NCI-H526 treated with DMSO at 0.1 percent for 48 hours (cell line): ENCODE results near the gene MMP28.
"Not testable (repeated sequence)": the region's sequence is repeated elsewhere in the genome, so short reads cannot be mapped to it uniquely, and the experiment has no call there.

ENCODE experiments used
- DNase-seq: peaks from one replicate; lab custom pipeline; 2025; lab: John Stamatoyannopoulos, UW

MMP28 gene

GRCh38 chr17:35765756-35766488, 29.5 kb downstream of the MMP28 start:
- DNase-seq, result no peak

- no peak for DNase-seq
These were observed 30.2 kb downstream of the MMP28 start for GRCh38 chr17:35765086-35765710.

GRCh38 chr17:35764123-35764991, 31.1 kb downstream of the MMP28 start:
- DNase-seq, result peak; percentile 77

DNA sequence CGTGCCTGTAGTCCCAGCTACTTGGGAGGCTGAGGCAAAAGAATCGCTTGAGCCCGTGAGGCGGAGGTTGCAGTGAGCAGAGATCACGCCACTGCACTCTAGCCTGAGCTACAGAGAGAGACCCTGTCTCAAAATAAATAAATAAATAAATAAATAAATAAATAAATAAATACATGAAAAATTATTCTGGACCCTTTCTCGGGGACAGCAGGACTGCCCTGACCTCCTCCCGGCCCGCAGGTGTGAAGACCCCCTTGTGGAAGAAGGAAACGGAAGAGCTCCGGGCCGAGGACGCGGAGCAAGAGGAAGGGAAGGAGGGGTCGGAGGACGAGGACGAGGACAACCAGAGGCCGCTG, 31.7 kb downstream of the MMP28 start:
- no peak for DNase-seq

GRCh38 chr17:35761601-35762000, 33.8 kb downstream of the MMP28 start:
- DNase-seq, result no peak

- DNase-seq, result no peak
These were observed 34.9 kb downstream of the MMP28 start, which contains the start of gene C17orf50 for GRCh38 chr17:35760587-35760986. TSS of gene C17orf50 (plus strand) at chr17:35760887. CDS start at chr17:35760942, 55 bp downstream.

- DNase-seq, result no peak
These were observed 38.2 kb downstream of the MMP28 start for GRCh38 chr17:35757243-35757642.

DNA sequence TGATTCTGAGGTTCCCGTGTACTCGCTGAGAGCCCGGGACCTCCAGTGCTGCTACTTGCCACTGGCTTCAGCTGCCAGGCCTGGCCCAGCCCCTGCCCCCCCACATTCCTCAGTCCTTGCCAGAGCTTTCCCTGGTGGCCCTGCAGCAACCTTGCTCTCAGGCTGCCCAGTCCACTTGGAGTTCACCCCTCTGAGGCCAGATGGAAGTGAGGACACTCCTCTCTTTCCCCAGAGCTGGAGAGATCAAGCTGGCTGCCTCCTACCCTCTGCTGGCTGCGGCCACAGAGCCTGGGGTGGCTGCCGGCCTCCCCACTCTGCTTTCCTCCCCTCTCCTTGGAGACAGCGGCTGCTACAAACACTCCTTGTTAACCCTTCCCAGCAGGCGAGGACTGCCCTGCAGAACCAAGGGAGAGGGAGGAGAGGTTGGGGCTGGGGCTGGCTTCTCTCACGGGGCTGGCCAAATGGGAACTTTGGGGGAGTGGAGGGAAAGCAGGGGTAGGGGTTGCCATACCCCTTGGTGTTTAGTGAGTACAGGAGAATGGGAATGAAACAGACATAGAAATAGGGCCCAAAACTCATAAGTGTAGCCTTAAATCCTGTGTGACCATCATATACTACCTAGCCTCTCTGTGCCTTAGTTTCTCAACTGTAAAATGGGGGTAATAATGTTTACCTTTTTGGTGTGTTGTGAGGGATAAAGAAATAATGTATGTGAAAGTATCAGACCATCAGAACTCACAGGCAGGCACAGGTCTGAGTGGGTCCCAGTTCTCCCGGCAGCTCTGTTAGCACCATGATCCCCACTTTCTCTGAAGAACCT, 42.3 kb downstream of the MMP28 start, which contains the start of gene GAS2L2:
Gene GAS2L2 (minus strand): TSS at position 295 of the 820 bp plus-strand sequence. CDS start 389 bp downstream, outside the sequence.
- no peak for DNase-seq

GRCh38 chr17:35752471-35752870, 43.0 kb downstream of the MMP28 start:
- DNase-seq, result no peak

- DNase-seq, result not testable (repeated sequence)
These were observed 43.9 kb downstream of the MMP28 start for GRCh38 chr17:35751541-35751940.

DNA sequence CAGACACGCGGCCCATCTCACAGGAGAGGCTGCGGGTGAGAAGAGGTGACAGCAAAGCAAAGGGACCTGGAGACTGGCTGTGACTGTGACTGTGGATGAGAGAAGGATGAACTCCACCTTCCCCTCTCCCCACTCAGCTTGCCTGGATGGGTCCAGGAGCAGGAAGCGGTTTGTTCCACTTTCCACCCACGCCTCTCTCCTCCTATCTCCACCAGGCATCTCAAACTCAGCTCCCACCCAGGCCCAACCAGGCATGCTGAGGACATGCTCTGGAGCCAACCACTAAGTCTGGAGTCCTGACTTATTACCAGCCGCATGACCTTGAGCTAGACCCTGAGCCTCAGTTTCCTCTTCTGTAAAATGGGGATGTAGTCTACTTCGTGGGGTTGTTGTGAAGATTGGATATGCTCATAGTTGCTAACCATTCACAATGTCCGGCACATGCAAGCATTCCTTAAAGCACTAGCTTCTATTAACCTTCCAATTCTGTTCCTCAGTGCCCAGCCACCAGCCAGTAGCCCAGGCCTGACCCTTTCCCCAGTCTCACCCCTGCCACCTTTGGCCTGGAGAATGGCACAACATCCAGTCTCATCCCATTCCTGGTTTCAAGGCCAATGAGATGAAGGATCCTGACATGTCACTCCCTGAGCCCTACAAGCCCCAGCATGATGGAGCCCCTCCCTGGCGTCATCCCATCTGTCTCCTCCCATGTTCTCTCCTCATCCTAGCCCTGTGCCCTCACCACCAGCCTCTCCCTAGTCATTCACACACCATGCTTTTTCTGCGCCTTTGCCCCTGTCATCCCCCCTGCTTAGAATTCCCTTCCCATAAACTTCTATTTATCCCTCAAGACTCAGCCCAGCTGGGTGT, 44.7 kb downstream of the MMP28 start:
- no peak for DNase-seq

DNA sequence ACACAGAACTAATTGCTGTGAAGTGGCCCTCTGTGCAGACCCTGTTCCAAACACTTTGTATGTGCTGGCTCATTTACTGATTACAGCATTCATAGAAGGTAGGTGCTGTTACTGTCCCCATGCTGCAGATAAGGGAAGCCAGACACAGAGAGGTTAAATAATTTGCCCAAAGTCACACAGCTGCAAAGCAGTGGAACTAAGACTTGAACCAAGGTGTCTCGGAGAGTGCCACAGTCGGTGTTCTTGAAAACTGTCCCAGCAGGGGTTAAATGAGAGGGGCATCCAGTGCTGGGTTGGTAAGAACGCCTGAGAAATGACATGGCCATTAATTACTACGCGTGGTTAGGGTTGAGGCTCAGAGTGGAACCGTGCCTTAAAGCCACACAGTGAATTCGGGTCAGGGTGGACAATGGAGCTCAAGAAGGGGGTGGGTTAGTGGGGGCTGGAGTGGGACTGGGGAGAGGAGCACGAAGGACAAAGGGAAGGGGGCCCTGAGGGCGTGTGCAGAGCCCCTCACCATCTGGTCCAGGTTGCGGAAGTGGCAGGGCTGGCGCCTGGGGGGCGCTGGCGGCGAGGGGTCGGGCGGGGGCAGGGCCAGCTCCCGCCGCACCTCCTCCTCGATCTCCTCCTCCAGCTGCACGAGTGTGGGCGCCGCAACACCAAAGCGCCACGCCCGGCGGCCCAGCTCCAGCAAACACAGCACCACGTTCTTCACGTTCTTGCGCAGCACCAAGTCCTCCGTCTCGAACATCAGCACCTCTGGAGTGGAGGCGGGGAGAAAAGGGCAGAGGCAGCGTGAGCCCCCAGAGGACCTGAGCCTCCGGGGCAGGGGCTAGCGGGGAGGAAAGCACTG, 45.7 kb downstream of the MMP28 start:
- no peak for DNase-seq

GRCh38 chr17:35748979-35749378, 46.5 kb downstream of the MMP28 start:
- DNase-seq, result no peak

- no peak for DNase-seq
These were observed 47.0 kb downstream of the MMP28 start for GRCh38 chr17:35748341-35748841.

- DNase-seq, result peak; percentile 21
These were observed 47.9 kb downstream of the MMP28 start for GRCh38 chr17:35747540-35748017.

DNA sequence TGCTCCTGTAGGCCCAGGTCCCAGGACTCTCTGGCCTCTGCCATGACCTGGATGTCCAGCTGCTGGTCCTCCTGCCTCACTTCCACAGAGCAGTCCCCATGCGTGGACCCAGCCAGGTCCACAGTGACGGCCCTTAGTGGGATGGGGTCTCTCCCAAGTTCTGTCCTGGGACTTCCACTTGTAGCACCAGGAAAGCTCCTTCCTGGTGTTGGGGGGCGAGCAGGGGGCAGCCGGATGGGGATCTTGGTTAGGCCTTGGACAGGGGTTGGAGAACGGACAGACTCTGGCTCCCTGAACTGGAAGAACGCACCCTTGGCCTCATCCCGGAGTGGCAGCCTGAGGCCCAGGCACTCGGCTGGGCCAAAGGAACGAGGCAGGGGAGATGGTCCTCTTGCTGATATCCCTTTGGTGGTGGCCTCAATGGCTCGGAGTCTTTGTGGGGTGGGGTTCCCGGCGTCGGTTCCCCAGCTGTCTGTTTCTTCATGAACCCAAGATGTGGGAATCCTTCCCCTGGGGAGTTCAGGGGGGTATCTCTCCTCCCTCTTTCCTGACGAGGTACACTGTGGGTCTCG, 49.6 kb downstream of the MMP28 start:
- DNase-seq, result no peak

DNA sequence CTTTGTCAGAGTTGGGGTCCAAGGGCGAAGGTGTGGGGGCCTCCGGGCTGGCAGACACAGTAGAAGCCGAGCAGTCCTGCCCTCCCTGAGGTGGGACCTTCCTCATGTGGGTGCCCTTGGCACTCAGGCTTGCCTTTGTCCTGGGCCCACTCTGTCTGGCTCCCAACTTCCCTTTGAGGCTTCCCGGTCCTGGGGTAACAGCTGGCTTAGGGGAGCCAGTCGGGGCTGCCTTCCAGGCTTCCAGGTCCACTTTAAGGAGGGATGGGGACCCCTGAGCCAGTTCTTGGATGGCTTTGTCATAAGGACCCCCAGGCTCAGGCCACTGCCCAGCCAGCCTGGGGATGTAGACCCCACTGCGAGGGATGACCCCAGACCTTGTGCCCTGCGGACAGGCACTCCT, 50.2 kb downstream of the MMP28 start:
- DNase-seq, result no peak

DNA sequence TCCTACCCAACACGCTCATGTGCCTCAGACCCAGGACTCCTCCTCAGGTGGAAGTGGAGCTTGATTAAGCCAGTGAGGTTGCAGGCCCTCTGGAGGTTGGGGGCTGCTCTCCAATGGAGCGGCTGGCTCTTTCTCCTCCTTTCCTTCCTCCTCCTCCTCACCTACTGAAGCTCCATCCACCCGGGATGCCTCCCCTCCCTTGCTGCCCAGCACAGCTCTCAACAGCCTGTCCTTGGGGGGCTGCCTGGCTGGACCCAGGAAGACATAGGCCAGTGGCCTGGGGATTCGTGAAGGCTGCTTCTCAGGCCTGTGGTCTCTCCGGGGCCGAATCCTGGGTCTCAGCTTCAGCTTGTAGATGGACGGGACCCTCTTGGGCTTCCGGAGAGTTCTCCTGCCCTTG, 50.6 kb downstream of the MMP28 start:
- no peak for DNase-seq
